GM06990 (cell line): Measurements from ENCODE around the gene GNAS.
A peak's percentile ranks its signal among the peaks of the same experiment; 100 is the strongest.

Source experiments
- DNase-seq: peaks from one replicate; pipeline ENCODE4 v3.0.0-alpha.2; 2011; ENCODE audit not compliant: insufficient read length; ENCODE audit errors: extremely low read depth
- H3K27me3 ChIP-seq: replicated peaks from 2 replicates; pipeline ENCODE4 v1.6.0; 2011; ENCODE audit warnings: low read length; ENCODE audit not compliant: control insufficient read depth, insufficient read depth
- H3K36me3 ChIP-seq: 2 replicates; pipeline ENCODE4 v1.5.1; 2011; ENCODE audit warnings: low read length; ENCODE audit not compliant: control insufficient read depth, insufficient read depth
- H3K4me3 ChIP-seq: replicated peaks from 2 replicates; pipeline ENCODE4 v1.5.1; 2011; ENCODE audit warnings: low read depth, mild to moderate bottlenecking, control low read depth, low read length
- CTCF ChIP-seq: IDR thresholded peaks from 2 replicates; pipeline ENCODE4 v1.5.1; 2011; ENCODE audit warnings: low read length, control low read depth, mild to moderate bottlenecking, inconsistent platforms; ENCODE audit not compliant: insufficient read depth, poor library complexity, severe bottlenecking

Gene GNAS

GRCh38 chr20:58888103-58888502 lies 35.6 kb downstream of the GNAS start:
- Histone ChIP-seq H3K4me3 (peak overlapping the region; percentile 76), H3K36me3 (no peaks in the 10 kb centered on the region), H3K27me3 (no peaks in the 10 kb centered on the region)
- no peak for DNase-seq
- TF ChIP-seq CTCF = no peak

GRCh38 chr20:58888521-58889333 lies 36.2 kb downstream of the GNAS start:
- no peaks in the 10 kb centered on the region for H3K27me3 ChIP-seq
- no peaks in the 10 kb centered on the region for H3K36me3 ChIP-seq
- peak; percentile 91 for DNase-seq

GRCh38 chr20:58889334-58889760 lies 36.8 kb downstream of the GNAS start:
- no peaks in the 10 kb centered on the region for H3K36me3 ChIP-seq
- TF ChIP-seq CTCF = no peak
- no peaks in the 10 kb centered on the region for H3K27me3 ChIP-seq
- peak overlapping the region; percentile 62 for H3K4me3 ChIP-seq
- DNase-seq = no peak

More at GRCh38 chr20:58888521-58889333, 36.2 kb downstream of the GNAS start:
- no peak for TF ChIP-seq CTCF
- peak overlapping the region; percentile 76 for H3K4me3 ChIP-seq

GRCh38 chr20:58889798-58890517 lies 37.4 kb downstream of the GNAS start:
- peak; percentile 41 for DNase-seq
- peak overlapping the region; percentile 62 for H3K4me3 ChIP-seq

GRCh38 chr20:58890518-58891085 lies 38.1 kb downstream of the GNAS start:
- Histone ChIP-seq H3K36me3 (no peaks in the 10 kb centered on the region), H3K27me3 (no peaks in the 10 kb centered on the region), H3K4me3 (peak overlapping the region; percentile 62)
- DNase-seq = peak; percentile 83
- TF ChIP-seq CTCF = no peak

More at GRCh38 chr20:58889798-58890517, 37.4 kb downstream of the GNAS start:
- H3K27me3 ChIP-seq = no peaks in the 10 kb centered on the region
- no peaks in the 10 kb centered on the region for H3K36me3 ChIP-seq
- no peak for TF ChIP-seq CTCF
